GM12891 (cell line): ENCODE measurements around the gene MISP.

Experiments used
- DNase-seq: peaks from one replicate; pipeline ENCODE4 v3.0.0; 2011; ENCODE audit warnings: low spot score; ENCODE audit not compliant: insufficient read length
- FAIRE-seq: peaks from 2 replicates; lab custom pipeline; 2011; peaks lifted over from hg19 to GRCh38; lab: Jason Lieb, UNC
- PAX5 ChIP-seq: IDR thresholded peaks from 2 replicates; pipeline ENCODE4 v1.6.1; 2011; ENCODE audit warnings: low read length, moderate library complexity, mild to moderate bottlenecking; ENCODE audit not compliant: insufficient read depth, severe bottlenecking
- POLR2A ChIP-seq: IDR thresholded peaks from 2 replicates; pipeline ENCODE4 v1.6.1; 2011; ENCODE audit warnings: low read depth, low read length, control low read depth
- POLR2AphosphoS5 ChIP-seq: IDR thresholded peaks from 2 replicates; pipeline ENCODE4 v1.6.1; 2011; ENCODE audit warnings: low read depth, low read length, control low read depth
- POU2F2 ChIP-seq: IDR thresholded peaks from 2 replicates; pipeline ENCODE4 v1.6.1; 2011; ENCODE audit warnings: low read depth, mild to moderate bottlenecking, control low read depth, low read length, moderate library complexity
- SPI1 ChIP-seq: IDR thresholded peaks from 2 replicates; pipeline ENCODE4 v1.6.1; 2011; ENCODE audit warnings: low read depth, low read length, control low read depth
- TAF1 ChIP-seq: IDR thresholded peaks from 2 replicates; pipeline ENCODE4 v1.6.1; 2011; ENCODE audit warnings: low read depth, low read length, control low read depth

Gene MISP

DNA sequence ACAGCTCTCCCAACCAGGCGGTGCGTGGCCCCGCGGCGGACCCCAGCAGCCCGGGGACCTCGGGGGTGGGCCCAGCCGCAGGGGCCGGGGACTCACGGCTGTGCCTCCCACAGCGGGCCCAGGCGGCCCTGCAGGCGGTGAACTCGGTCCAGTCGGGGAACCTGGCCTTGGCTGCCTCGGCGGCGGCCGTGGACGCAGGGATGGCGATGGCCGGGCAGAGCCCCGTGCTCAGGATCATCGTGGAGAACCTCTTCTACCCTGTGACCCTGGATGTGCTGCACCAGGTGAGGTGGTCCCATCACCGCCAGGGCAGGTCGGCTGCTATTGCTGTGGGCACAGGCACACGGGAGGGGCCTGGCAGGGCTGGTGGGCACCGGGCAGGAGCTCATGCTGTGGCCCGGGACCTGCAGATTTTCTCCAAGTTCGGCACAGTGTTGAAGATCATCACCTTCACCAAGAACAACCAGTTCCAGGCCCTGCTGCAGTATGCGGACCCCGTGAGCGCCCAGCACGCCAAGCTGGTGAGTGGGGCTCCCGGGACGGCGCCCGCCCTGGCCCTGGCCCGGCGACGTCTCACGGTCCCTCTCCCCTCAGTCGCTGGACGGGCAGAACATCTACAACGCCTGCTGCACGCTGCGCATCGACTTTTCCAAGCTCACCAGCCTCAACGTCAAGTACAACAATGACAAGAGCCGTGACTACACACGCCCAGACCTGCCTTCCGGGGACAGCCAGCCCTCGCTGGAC is 53.7 kb downstream of the MISP start:
- DNase-seq, result no peak
- no peak for FAIRE-seq
- TF ChIP-seq TAF1 (no peak), POLR2AphosphoS5 (peak; percentile 37; the same call in 1 of the 2 replicates)

GRCh38 chr19:805166-805551 is 54.2 kb downstream of the MISP start:
- no peak for FAIRE-seq
- TF ChIP-seq POU2F2 (no peak), PAX5 (no peak), SPI1 (no peak), TAF1 (no peak), POLR2A (no peak), POLR2AphosphoS5 (no peak)
- DNase-seq, result no peak

GRCh38 chr19:805600-806550 is 55.0 kb downstream of the MISP start:
- no peak for DNase-seq
- 0 out of 2 replicates have a peak, but pooled peaks have one; percentile 22 for TF ChIP-seq POLR2AphosphoS5
- TF ChIP-seq PAX5, result no peak
- no peak for FAIRE-seq

DNA sequence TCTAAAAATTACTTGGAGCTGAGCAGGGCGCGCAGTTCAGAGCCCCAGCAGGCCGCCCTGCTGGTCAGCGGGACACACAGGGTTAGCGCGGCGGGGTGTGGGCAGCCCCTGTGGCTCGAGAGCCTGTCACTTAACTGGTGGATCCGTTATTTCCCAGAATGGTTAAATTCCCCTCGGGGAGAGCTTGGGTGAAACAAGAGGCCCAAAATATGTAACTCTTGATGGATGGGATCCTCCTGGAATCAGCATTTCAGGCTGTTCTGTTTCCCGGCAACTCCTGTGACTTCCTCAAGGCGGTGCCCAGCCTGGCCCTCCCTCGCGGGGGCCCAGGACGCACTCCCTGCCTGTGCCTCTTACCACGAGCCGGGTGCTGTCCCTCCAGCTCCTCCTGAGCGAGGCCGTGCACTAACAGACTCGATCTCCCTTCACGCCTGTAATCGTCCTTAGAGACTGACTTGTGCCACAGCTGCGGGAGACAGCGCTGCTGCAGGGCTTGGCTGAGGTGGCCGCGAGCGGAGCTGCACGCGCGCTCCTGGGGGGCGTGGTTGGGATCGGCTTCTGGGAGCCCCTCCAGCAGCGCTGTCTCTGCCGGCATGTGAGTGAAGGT is 56.0 kb downstream of the MISP start:
- FAIRE-seq, result no peak
- TF ChIP-seq POU2F2 (no peak), POLR2AphosphoS5 (no peak; the same call in 1 of the 2 replicates), TAF1 (no peak)
- DNase-seq, result no peak

DNA sequence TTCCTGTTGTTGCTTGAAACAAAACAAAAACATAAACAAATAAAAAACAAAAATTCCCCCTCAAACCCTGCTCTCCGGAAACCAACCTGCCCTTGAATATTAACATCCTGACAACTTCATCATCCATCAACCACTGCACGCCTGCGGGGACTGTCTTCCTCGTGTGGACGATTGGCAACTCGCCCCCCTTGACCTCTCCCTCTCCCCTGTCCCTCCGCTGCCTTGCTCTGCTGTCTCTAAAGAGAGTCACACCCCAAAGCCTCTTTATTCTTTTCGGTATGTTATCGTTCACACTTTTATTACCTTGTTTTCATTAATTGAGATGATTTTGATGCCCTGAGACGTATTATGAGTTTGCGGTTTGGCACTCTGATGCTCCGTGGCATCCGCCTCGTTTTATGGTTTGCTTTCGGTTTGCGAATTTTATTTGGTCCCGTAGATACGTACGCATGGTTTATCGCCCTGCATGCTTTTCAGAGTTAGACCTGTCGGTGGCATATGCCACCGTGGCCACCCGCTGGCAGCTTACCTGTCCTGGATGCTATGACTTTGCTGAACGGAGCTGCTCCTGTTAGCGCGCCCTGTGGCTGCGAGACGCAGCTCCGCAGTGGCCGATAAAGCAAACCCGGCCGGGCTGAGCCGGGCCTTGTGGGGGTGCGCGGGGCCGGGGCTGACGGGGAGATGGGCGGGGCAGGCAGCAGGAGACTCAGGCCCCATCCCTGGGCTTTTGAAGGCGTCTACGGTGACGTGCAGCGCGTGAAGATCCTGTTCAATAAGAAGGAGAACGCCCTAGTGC is 56.9 kb downstream of the MISP start:
- DNase-seq (no peak), FAIRE-seq (no peak)
- no peak; the same call in 1 of the 2 replicates for TF ChIP-seq POLR2A
- TF ChIP-seq SPI1, result no peak
- no peak for TF ChIP-seq PAX5
- TF ChIP-seq POU2F2, result no peak
- TF ChIP-seq POLR2AphosphoS5, result no peak; the same call in 1 of the 2 replicates
- TF ChIP-seq TAF1, result no peak

GRCh38 chr19:808423-808775 is 57.5 kb downstream of the MISP start:
- DNase-seq (no peak), FAIRE-seq (no peak)
- peak; percentile 66 for TF ChIP-seq POLR2AphosphoS5
- no peak for TF ChIP-seq POU2F2

DNA sequence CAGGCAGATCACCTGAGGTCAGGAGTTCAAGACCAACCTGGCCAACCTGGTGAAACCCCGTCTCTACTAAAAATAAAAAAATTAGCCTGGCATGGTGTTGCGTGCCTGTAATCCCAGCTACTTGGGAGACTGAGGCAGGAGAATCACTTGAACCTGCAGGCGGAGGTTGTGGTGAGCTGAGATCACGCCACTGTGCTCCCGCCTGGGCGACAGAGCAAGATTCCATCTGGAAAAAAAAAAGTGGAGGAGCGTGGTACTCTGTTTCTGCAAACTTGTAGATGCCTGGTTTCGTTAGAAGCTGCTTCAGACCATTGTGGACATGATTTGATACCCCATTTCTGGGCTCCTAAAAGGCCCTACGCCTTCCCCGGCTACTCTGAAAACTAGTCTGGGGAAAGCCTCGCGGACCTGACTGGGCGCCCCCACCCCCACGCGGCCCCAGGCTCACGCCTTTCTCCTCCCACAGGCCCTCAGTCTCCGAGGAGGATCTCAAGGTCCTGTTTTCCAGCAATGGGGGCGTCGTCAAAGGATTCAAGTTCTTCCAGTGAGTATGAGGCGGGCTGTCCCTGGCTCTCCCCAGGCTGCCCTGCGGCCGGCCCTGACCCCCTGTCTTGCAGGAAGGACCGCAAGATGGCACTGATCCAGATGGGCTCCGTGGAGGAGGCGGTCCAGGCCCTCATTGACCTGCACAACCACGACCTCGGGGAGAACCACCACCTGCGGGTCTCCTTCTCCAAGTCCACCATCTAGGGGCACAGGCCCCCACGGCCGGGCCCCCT is 59.4 kb downstream of the MISP start:
- no peak for FAIRE-seq
- DNase-seq, result no peak
- TF ChIP-seq PAX5 (no peak), SPI1 (no peak), POLR2AphosphoS5 (peak; percentile 44; the same call in 1 of the 2 replicates)

GRCh38 chr19:810883-811489 is 60.1 kb downstream of the MISP start:
- DNase-seq (peak; percentile 25), FAIRE-seq (no peak)
- TF ChIP-seq POLR2AphosphoS5 (peak; percentile 45; the same call in 1 of the 2 replicates), SPI1 (no peak), POLR2A (0 out of 2 replicates have a peak, but pooled peaks have one; percentile 10)

GRCh38 chr19:811506-812048 is 60.7 kb downstream of the MISP start:
- DNase-seq, result peak; percentile 25
- no peak for FAIRE-seq
- TF ChIP-seq TAF1 (no peak), POU2F2 (no peak)
